ENCODE measurements around the gene GADD45A. TPM values are rescaled to one million over a fixed set of nuclear protein-coding genes. Genes with fewer than 3 reads are reported as not detected.

The GADD45A gene
- total and polyA plus RNA-seq, 2 donors (not counting 1 experiment from before 2014, with no cell fraction given), result 41.7 to 133 TPM

DNA sequence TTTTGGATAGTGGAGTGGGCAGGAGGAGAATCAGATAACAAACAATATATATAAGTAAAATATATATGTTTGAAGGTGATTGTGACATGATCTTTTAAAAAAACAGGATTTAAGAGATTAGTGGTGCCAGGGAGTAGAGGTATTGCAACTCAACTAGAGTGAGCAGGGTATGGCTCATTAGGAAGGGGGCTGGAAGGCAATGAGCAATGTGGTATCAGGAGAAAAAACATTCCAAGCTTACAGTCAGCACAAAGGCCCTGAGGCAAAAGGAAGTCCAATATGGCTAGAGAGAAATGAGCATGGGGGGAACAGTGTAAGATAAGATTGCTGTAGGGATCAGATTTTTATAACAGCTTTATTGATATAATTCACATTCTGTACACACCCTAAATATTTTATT, 5.3 kb upstream of the GADD45A start:
- no peaks in the 10 kb centered on the region for H4K20me1 ChIP-seq (ENCODE audit: control insufficient read depth, extremely low read depth, insufficient read depth, low read length)
- peaks cover 14% of the 10 kb centered on the region for H3K4me1 ChIP-seq (ENCODE audit: control insufficient read depth, extremely low read depth, insufficient read depth, low read length)
- no peak overlapping the region for H3K27ac ChIP-seq (ENCODE audit: insufficient read depth, low read length)
- TF ChIP-seq EZH2 (IDR thresholded peaks at IDR 0.05; ENCODE audit: low read length, missing control alignments), result no peak
- TF ChIP-seq, protein P1, sequence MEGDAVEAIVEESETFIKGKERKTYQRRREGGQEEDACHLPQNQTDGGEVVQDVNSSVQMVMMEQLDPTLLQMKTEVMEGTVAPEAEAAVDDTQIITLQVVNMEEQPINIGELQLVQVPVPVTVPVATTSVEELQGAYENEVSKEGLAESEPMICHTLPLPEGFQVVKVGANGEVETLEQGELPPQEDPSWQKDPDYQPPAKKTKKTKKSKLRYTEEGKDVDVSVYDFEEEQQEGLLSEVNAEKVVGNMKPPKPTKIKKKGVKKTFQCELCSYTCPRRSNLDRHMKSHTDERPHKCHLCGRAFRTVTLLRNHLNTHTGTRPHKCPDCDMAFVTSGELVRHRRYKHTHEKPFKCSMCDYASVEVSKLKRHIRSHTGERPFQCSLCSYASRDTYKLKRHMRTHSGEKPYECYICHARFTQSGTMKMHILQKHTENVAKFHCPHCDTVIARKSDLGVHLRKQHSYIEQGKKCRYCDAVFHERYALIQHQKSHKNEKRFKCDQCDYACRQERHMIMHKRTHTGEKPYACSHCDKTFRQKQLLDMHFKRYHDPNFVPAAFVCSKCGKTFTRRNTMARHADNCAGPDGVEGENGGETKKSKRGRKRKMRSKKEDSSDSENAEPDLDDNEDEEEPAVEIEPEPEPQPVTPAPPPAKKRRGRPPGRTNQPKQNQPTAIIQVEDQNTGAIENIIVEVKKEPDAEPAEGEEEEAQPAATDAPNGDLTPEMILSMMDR (conservative IDR thresholded peaks at IDR 0.05 in 1 of 2, IDR thresholded peaks at IDR 0.05 in 1 of 2; ENCODE audit: low read depth in 1 of 2, low read length in 2 of 2), result no peak
- no peak overlapping the region for H3K9ac ChIP-seq (ENCODE audit: insufficient read depth, low read length)
- no peaks in the 10 kb centered on the region for H3K9me3 ChIP-seq (ENCODE audit: control insufficient read depth, insufficient read depth, low read depth, low read length)
- H3K79me2 ChIP-seq (ENCODE audit: control insufficient read depth, insufficient read depth, low read length), result no peaks in the 10 kb centered on the region
- peak in 1 of 2 donors; percentile 61 for DNase-seq (ENCODE audit: low read depth in 2 of 2)
- no peak overlapping the region for H3K4me3 ChIP-seq (replicated peaks in 1 of 4; ENCODE audit: control extremely low read depth in 1 of 4, insufficient read depth in 1 of 4, low read depth in 3 of 4, low read length in 4 of 4)
- H3K4me2 ChIP-seq (ENCODE audit: extremely low read depth, insufficient read depth, low read length), result no peak overlapping the region
- H2AFZ ChIP-seq (ENCODE audit: low read length), result no peak overlapping the region
- H3K27me3 ChIP-seq (ENCODE audit: control insufficient read depth, insufficient read depth, low read length), result no peaks in the 10 kb centered on the region
- H3K36me3 ChIP-seq (ENCODE audit: control insufficient read depth, insufficient read depth, low read length), result no peaks in the 10 kb centered on the region

DNA sequence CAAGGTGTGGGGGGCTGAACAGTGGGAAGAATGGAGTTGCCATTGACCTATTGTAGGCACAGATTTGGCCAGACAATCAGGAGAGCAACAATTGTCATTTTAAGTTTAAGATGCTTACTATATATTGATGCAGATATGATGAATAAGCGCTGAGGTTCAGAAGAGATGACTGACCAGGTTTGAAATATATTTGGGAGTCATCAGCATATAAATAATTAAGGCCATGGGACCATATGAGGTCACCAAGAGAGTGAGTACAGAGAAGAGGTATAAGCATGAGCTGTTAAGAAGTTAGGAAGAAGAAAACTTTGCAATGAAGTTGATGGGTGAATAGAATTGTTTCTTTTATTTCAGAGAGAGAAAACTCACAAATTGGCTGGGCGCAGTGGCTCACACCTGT, 4.5 kb upstream of the GADD45A start:
- no peak overlapping the region for H3K4me3 ChIP-seq (replicated peaks in 1 of 4; ENCODE audit: control extremely low read depth in 1 of 4, insufficient read depth in 1 of 4, low read depth in 3 of 4, low read length in 4 of 4)
- H3K9ac ChIP-seq (ENCODE audit: insufficient read depth, low read length), result no peak overlapping the region
- H2AFZ ChIP-seq (ENCODE audit: low read length), result no peak overlapping the region
- DNase-seq (ENCODE audit: low read depth in 2 of 2), result no peak
- no peaks in the 10 kb centered on the region for H3K27me3 ChIP-seq (ENCODE audit: control insufficient read depth, insufficient read depth, low read length)
- no peak overlapping the region for H3K4me2 ChIP-seq (ENCODE audit: extremely low read depth, insufficient read depth, low read length)
- no peaks in the 10 kb centered on the region for H4K20me1 ChIP-seq (ENCODE audit: control insufficient read depth, extremely low read depth, insufficient read depth, low read length)
- peaks cover 3% of the 10 kb centered on the region for H3K79me2 ChIP-seq (ENCODE audit: control insufficient read depth, insufficient read depth, low read length)
- H3K27ac ChIP-seq (ENCODE audit: insufficient read depth, low read length), result no peak overlapping the region
- TF ChIP-seq, protein P1 (conservative IDR thresholded peaks at IDR 0.05 in 1 of 2, IDR thresholded peaks at IDR 0.05 in 1 of 2; ENCODE audit: low read depth in 1 of 2, low read length in 2 of 2), result no peak
- no peak for TF ChIP-seq EZH2 (IDR thresholded peaks at IDR 0.05; ENCODE audit: low read length, missing control alignments)
- H3K36me3 ChIP-seq (ENCODE audit: control insufficient read depth, insufficient read depth, low read length), result no peaks in the 10 kb centered on the region
- peaks cover 12% of the 10 kb centered on the region for H3K4me1 ChIP-seq (ENCODE audit: control insufficient read depth, extremely low read depth, insufficient read depth, low read length)
- H3K9me3 ChIP-seq (ENCODE audit: control insufficient read depth, insufficient read depth, low read depth, low read length), result no peaks in the 10 kb centered on the region

DNA sequence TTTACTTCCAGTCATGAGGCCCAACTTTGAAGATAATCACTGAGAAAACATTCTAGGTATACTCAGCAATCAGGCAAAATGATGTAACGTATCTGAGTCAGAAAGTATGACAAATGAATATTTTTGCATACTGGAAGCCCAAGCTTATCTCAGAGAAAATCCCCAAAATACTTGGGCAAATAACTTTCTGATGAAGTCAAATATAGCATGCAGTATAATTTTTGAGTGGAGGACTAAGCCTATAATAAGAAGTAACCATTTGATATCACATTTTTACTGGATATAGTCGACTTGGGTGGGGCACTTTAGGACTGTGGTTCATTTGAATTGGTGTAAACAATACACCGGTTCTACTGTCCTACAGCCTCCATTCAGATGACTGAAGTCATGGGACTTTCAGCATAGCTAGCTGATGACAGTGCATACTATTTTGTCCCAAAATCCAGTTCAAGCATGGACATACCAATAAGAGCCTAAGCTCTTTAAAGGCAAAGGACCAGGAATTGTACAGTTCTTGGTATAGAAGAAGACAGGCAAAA, 2.3 kb upstream of the GADD45A start:
- no peaks in the 10 kb centered on the region for H3K27me3 ChIP-seq (ENCODE audit: control insufficient read depth, insufficient read depth, low read length)
- no peaks in the 10 kb centered on the region for H3K9me3 ChIP-seq (ENCODE audit: control insufficient read depth, insufficient read depth, low read depth, low read length)
- peak overlapping the region; percentile 67 for H3K27ac ChIP-seq (ENCODE audit: insufficient read depth, low read length)
- no peak overlapping the region for H2AFZ ChIP-seq (ENCODE audit: low read length)
- H3K4me3 ChIP-seq (replicated peaks in 1 of 4; ENCODE audit: control extremely low read depth in 1 of 4, insufficient read depth in 1 of 4, low read depth in 3 of 4, low read length in 4 of 4), result peak overlapping the region in 2 of 4 experiments; percentile 9 to 70
- H3K4me1 ChIP-seq (ENCODE audit: control insufficient read depth, extremely low read depth, insufficient read depth, low read length), result peaks cover 10% of the 10 kb centered on the region
- H3K9ac ChIP-seq (ENCODE audit: insufficient read depth, low read length), result no peak overlapping the region
- peak; percentile 61 to 96 for DNase-seq (ENCODE audit: low read depth in 2 of 2)
- TF ChIP-seq, protein P1 (conservative IDR thresholded peaks at IDR 0.05 in 1 of 2, IDR thresholded peaks at IDR 0.05 in 1 of 2; ENCODE audit: low read depth in 1 of 2, low read length in 2 of 2), result no peak
- TF ChIP-seq EZH2 (IDR thresholded peaks at IDR 0.05; ENCODE audit: low read length, missing control alignments), result no peak
- peaks cover 23% of the 10 kb centered on the region for H3K79me2 ChIP-seq (ENCODE audit: control insufficient read depth, insufficient read depth, low read length)
- peak overlapping the region; percentile 91 for H3K4me2 ChIP-seq (ENCODE audit: extremely low read depth, insufficient read depth, low read length)
- H3K36me3 ChIP-seq (ENCODE audit: control insufficient read depth, insufficient read depth, low read length), result peaks cover 3% of the 10 kb centered on the region
- no peaks in the 10 kb centered on the region for H4K20me1 ChIP-seq (ENCODE audit: control insufficient read depth, extremely low read depth, insufficient read depth, low read length)

Data from fibroblast of lung (primary cell).